RWPE2 (cell line): Measurements from ENCODE around the gene GPC1.

Experiments
- ATAC-seq: fragments of 200-7000 bp; cut with Tn5 transposase; 3 replicates; pipeline ENCODE4 v1.9.1; 2021; ENCODE audit warnings: low read depth
- DNase-seq: peaks from one replicate; pipeline ENCODE4 v3.0.0-alpha.2; 2020; ENCODE audit warnings: low spot score
- H3K27ac ChIP-seq: fragments of 450-650 bp; 2 replicates; pipeline ENCODE4 v1.5.1; 2017; ENCODE audit warnings: mild to moderate bottlenecking; ENCODE audit not compliant: poor library complexity, severe bottlenecking
- H3K27me3 ChIP-seq: fragments of 250-450 bp; sonication (Bioruptor Pico); 2 replicates; pipeline ENCODE4 v1.5.1; 2021; ENCODE audit warnings: mild to moderate bottlenecking, moderate library complexity; ENCODE audit not compliant: insufficient read depth, poor library complexity, severe bottlenecking
- H3K36me3 ChIP-seq: fragments of 250-450 bp; sonication (Bioruptor Pico); 2 replicates; pipeline ENCODE4 v1.5.1; 2020; ENCODE audit warnings: low read depth, mild to moderate bottlenecking, moderate library complexity
- H3K4me1 ChIP-seq: fragments of 250-450 bp; sonication (Bioruptor Pico); 2 replicates; pipeline ENCODE4 v1.5.1; 2021; ENCODE audit warnings: mild to moderate bottlenecking, moderate library complexity; ENCODE audit not compliant: insufficient read depth, poor library complexity, severe bottlenecking
- H3K4me3 ChIP-seq: fragments of 250-450 bp; sonication (Bioruptor Pico); 2 replicates; pipeline ENCODE4 v1.5.1; 2021; ENCODE audit warnings: mild to moderate bottlenecking, moderate library complexity; ENCODE audit not compliant: severe bottlenecking
- H3K9me3 ChIP-seq: fragments of 250-450 bp; sonication (Bioruptor Pico); 2 replicates; pipeline ENCODE4 v1.5.1; 2021; ENCODE audit warnings: mild to moderate bottlenecking, moderate library complexity; ENCODE audit not compliant: severe bottlenecking
- TF ChIP-seq, protein P1 (sequence below): fragments of 450-650 bp; IDR thresholded peaks from one replicate; pipeline ENCODE4 v1.5.1; 2017; ENCODE audit warnings: mild to moderate bottlenecking, moderate library complexity; ENCODE audit not compliant: poor library complexity, severe bottlenecking

Gene GPC1

DNA sequence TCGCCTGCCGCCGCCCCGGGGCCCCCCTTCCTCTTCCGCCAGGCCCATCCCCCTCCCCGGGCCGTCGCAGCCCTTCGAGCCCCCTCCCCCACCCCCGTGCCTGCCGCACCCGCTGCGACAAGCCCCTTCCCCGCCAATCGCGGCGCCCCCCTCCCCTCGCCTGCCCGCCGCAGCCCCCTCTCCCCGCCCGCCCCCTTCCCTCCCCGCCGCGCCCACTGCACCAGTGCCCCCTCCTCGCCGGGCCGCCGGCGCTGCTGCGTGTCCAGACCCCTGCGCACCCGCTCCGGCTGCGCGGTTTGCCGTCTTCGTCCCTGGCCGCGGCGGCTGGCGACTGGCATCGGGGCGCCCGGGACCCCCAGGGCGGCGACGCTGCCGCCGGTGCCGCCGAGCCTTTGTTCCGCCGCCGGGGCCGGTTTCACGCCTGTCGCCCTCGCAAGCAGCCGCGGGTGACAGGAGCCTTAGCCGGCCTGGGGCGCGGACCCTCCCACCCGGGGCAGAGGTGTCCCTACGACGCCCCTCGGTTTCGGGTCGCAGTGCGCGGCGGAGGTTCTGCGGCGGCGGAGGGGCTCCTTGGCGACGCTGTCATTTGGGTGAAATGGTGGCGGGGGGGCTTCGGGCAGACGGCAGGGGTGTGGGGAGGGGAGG is 18.1 kb downstream of the GPC1 start:
- TF ChIP-seq, protein P1, sequence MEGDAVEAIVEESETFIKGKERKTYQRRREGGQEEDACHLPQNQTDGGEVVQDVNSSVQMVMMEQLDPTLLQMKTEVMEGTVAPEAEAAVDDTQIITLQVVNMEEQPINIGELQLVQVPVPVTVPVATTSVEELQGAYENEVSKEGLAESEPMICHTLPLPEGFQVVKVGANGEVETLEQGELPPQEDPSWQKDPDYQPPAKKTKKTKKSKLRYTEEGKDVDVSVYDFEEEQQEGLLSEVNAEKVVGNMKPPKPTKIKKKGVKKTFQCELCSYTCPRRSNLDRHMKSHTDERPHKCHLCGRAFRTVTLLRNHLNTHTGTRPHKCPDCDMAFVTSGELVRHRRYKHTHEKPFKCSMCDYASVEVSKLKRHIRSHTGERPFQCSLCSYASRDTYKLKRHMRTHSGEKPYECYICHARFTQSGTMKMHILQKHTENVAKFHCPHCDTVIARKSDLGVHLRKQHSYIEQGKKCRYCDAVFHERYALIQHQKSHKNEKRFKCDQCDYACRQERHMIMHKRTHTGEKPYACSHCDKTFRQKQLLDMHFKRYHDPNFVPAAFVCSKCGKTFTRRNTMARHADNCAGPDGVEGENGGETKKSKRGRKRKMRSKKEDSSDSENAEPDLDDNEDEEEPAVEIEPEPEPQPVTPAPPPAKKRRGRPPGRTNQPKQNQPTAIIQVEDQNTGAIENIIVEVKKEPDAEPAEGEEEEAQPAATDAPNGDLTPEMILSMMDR, result no peak
- Histone ChIP-seq H3K9me3 (no peaks in the 10 kb centered on the region), H3K27ac (no peak overlapping the region), H3K4me1 (peaks cover 58% of the 10 kb centered on the region), H3K36me3 (peaks cover 2% of the 10 kb centered on the region), H3K27me3 (no peaks in the 10 kb centered on the region), H3K4me3 (peak overlapping the region; percentile 28)
- ATAC-seq (no peak), DNase-seq (peak; percentile 27)

DNA sequence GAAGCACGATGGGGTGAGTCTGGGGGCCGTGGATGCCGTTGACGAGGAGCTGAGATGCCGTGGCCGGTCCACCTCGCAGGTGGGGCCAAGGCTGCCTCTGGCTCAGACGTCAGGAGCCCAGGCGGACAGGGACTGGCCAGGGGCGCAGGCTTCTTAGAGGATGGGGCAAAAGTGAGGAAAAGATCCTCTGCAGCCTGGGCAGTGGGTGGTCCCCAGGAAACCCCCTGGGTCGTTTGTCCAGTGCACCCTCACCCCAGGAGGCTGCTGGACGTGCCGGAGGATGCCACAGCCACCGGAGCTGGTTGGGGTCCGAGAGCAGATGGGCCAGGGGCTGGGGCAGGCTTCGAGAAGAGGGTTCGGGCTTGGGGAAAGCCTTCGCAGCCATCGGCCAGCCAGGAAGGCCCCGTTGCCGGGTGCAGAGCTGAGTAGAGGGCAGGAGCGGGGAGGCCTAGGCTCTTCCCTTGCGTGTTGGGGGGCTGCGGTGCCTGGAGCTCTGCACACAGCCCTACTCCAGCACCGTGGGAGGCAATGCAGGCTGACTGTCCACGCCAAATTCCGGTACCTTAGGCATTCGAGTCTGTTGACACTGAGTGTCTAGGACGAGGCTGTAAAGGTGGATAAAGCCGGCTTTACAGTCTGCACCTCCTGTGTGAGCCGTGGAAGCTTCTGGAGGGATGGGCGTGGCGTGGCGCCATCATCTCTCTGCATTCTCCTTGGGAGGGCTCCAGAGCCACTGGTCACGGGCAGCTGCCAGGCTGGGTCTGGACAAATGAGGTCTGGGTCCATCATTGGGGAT is 18.8 kb downstream of the GPC1 start:
- H3K27me3 ChIP-seq, result no peaks in the 10 kb centered on the region
- H3K4me1 ChIP-seq, result peaks cover 58% of the 10 kb centered on the region
- no peaks in the 10 kb centered on the region for H3K9me3 ChIP-seq
- TF ChIP-seq, protein P1, result no peak
- peaks cover 9% of the 10 kb centered on the region for H3K36me3 ChIP-seq
- H3K4me3 ChIP-seq, result peak overlapping the region; percentile 28
- DNase-seq (no peak), ATAC-seq (no peak)
- peak overlapping the region; percentile 83 for H3K27ac ChIP-seq

DNA sequence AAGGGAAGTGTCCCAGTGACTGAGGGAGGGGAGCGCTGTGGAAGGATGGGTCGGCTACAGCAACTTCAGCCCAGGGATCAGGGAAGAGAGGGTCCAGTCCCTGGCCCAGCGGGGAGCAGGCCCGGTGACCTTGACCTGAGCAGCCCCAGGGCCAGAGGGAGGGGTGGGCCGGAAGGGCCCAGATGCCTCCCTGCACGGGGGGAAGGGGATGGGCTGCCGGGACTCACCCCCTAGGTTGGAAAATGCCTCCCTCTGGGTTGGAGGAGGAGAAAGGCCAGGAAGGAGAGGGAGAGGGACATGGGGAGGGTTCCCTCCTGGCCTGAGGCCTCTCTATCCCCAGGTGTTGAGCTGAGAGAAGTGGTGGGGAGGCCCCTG is 19.8 kb downstream of the GPC1 start:
- TF ChIP-seq, protein P1, result no peak
- DNase-seq, result no peak
- Histone ChIP-seq H3K36me3 (peaks cover 16% of the 10 kb centered on the region), H3K4me3 (no peak overlapping the region), H3K4me1 (peaks cover 50% of the 10 kb centered on the region), H3K27me3 (no peaks in the 10 kb centered on the region), H3K9me3 (no peaks in the 10 kb centered on the region), H3K27ac (peak overlapping the region; percentile 83)
- ATAC-seq, result no peak

- no peak for DNase-seq
- Histone ChIP-seq H3K36me3 (peaks cover 18% of the 10 kb centered on the region), H3K4me3 (peak overlapping the region; percentile 3), H3K27ac (peak overlapping the region; percentile 83), H3K27me3 (no peaks in the 10 kb centered on the region), H3K9me3 (no peaks in the 10 kb centered on the region), H3K4me1 (peaks cover 44% of the 10 kb centered on the region)
- TF ChIP-seq, protein P1, result no peak
- ATAC-seq, result no peak
Measured at GRCh38 chr2:240455647-240456446, 20.4 kb downstream of the GPC1 start.
